Measurements from ENCODE around the gene SURF4. TPM values are rescaled to one million over a fixed set of nuclear protein-coding genes. Genes with fewer than 3 reads are reported as not detected.

Gene SURF4
- total and polyA plus RNA-seq, 2 of the 13 experiments (the other 11 are each of a cell fraction or from before 2014, with no cell fraction given): 220 to 265 TPM

DNA sequence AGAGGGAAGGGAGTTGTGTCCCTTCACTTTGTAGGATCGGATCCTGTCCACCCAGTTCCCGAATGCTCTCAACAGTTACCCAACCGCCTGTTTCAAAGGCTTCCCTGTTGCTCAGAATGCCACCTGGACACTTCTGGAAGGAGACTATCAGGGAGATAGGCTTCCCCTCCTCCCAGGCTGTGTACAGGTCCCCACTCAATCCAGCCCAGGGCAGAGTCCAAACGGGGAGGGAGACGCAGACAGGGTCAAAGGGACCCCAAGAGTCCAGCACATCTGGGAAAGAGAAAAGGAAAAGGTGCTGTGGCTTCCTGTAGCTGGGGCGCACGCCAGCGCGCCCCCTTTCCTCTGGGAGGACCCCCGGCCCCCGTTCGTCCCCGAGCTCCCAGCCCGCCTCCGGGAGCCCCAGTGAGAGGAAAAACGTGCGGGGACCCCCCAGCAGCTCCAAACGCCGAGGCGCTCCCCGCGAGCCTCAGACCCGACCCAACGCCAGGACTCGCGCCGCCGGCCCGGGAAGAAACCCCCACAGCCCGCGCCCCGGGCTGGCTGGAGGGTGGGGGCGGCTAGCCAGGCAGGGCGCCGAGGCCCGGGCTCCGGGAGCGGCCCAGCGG lies 640 bp downstream of the SURF4 start (continued):
- TF ChIP-seq, protein P1, sequence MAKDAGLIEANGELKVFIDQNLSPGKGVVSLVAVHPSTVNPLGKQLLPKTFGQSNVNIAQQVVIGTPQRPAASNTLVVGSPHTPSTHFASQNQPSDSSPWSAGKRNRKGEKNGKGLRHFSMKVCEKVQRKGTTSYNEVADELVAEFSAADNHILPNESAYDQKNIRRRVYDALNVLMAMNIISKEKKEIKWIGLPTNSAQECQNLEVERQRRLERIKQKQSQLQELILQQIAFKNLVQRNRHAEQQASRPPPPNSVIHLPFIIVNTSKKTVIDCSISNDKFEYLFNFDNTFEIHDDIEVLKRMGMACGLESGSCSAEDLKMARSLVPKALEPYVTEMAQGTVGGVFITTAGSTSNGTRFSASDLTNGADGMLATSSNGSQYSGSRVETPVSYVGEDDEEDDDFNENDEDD (CRISPR knock-in tag; IDR thresholded peaks at IDR 0.05; ENCODE audit: borderline replicate concordance): no peak
- TF ChIP-seq ZNF543 (CRISPR knock-in tag; IDR thresholded peaks at IDR 0.05) (no peak; the same call in 1 of the 2 replicates), HNF4A (CRISPR knock-in tag; IDR thresholded peaks at IDR 0.05) (peak; percentile 92), KMT2A (CRISPR knock-in tag; IDR thresholded peaks at IDR 0.05) (peak; percentile 26; the same call in 1 of the 2 replicates), JARID2 (CRISPR knock-in tag; IDR thresholded peaks at IDR 0.05; ENCODE audit: insufficient replicate concordance) (no peak), YY1 (IDR thresholded peaks at IDR 0.05; ENCODE audit: insufficient read depth, insufficient replicate concordance, low read depth, low read length) (no peak), ZNF558 (CRISPR knock-in tag; IDR thresholded peaks at IDR 0.05; ENCODE audit: borderline replicate concordance) (no peak), ZNF879 (CRISPR knock-in tag; IDR thresholded peaks at IDR 0.05) (no peak), FOXA1 (IDR thresholded peaks at IDR 0.05) (no peak), FOXA1 (CRISPR knock-in tag; IDR thresholded peaks at IDR 0.05) (no peak), ZNF124 (CRISPR knock-in tag; IDR thresholded peaks at IDR 0.05) (no peak), ZNF335 (CRISPR knock-in tag; IDR thresholded peaks at IDR 0.05) (no peak), CHD2 (IDR thresholded peaks at IDR 0.05; ENCODE audit: low read depth, low read length) (no peak), ZNF451 (CRISPR knock-in tag; IDR thresholded peaks at IDR 0.05) (no peak), ZNF350 (CRISPR knock-in tag; IDR thresholded peaks at IDR 0.05; ENCODE audit: borderline replicate concordance, low read depth) (no peak), SNAI1 (CRISPR knock-in tag; IDR thresholded peaks at IDR 0.05; ENCODE audit: borderline replicate concordance) (no peak), SP2 (CRISPR knock-in tag; IDR thresholded peaks at IDR 0.05) (no peak), NR1H2 (CRISPR knock-in tag; IDR thresholded peaks at IDR 0.05; ENCODE audit: borderline replicate concordance, low read depth) (no peak), CBX1 (IDR thresholded peaks at IDR 0.05; ENCODE audit: low read depth) (no peak)
- TF ChIP-seq, protein P2, sequence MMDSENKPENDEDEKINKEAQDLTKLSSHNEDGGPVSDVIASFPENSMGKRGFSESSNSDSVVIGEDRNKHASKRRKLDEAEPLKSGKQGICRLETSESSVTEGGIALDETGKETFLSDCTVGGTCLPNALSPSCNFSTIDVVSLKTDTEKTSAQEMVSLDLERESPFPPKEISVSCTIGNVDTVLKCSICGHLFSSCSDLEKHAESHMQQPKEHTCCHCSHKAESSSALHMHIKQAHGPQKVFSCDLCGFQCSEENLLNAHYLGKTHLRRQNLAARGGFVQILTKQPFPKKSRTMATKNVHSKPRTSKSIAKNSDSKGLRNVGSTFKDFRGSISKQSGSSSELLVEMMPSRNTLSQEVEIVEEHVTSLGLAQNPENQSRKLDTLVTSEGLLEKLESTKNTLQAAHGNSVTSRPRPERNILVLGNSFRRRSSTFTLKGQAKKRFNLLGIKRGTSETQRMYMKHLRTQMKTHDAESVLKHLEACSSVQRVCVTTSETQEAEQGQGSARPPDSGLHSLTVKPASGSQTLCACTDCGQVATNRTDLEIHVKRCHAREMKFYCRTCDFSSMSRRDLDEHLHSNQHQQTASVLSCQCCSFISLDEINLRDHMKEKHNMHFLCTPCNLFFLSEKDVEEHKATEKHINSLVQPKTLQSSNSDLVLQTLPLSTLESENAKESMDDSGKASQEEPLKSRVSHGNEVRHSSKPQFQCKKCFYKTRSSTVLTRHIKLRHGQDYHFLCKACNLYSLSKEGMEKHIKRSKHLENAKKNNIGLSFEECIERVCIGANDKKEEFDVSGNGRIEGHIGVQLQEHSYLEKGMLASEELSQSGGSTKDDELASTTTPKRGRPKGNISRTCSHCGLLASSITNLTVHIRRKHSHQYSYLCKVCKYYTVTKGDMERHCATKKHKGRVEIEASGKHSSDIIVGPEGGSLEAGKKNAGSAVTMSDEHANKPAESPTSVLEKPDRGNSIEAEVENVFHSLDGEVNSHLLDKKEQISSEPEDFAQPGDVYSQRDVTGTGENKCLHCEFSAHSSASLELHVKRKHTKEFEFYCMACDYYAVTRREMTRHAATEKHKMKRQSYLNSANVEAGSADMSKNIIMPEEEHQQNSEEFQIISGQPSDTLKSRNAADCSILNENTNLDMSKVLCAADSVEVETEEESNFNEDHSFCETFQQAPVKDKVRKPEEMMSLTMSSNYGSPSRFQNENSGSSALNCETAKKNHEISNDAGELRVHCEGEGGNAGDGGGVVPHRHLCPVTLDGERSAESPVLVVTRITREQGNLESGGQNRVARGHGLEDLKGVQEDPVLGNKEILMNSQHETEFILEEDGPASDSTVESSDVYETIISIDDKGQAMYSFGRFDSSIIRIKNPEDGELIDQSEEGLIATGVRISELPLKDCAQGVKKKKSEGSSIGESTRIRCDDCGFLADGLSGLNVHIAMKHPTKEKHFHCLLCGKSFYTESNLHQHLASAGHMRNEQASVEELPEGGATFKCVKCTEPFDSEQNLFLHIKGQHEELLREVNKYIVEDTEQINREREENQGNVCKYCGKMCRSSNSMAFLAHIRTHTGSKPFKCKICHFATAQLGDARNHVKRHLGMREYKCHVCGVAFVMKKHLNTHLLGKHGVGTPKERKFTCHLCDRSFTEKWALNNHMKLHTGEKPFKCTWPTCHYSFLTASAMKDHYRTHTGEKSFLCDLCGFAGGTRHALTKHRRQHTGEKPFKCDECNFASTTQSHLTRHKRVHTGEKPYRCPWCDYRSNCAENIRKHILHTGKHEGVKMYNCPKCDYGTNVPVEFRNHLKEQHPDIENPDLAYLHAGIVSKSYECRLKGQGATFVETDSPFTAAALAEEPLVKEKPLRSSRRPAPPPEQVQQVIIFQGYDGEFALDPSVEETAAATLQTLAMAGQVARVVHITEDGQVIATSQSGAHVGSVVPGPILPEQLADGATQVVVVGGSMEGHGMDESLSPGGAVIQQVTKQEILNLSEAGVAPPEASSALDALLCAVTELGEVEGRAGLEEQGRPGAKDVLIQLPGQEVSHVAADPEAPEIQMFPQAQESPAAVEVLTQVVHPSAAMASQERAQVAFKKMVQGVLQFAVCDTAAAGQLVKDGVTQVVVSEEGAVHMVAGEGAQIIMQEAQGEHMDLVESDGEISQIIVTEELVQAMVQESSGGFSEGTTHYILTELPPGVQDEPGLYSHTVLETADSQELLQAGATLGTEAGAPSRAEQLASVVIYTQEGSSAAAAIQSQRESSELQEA (CRISPR knock-in tag; IDR thresholded peaks at IDR 0.05; ENCODE audit: not compliant biosample characterization): no peak
- TF ChIP-seq, protein P3, sequence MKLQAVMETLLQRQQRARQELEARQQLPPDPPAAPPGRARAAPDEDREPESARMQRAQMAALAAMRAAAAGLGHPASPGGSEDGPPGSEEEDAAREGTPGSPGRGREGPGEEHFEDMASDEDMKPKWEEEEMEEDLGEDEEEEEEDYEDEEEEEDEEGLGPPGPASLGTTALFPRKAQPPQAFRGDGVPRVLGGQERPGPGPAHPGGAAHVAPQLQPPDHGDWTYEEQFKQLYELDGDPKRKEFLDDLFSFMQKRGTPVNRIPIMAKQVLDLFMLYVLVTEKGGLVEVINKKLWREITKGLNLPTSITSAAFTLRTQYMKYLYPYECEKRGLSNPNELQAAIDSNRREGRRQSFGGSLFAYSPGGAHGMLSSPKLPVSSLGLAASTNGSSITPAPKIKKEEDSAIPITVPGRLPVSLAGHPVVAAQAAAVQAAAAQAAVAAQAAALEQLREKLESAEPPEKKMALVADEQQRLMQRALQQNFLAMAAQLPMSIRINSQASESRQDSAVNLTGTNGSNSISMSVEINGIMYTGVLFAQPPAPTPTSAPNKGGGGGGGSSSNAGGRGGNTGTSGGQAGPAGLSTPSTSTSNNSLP (IDR thresholded peaks at IDR 0.05; ENCODE audit: low read depth, low read length): no peak
